Measurements from ENCODE around the gene MIOX.

The MIOX gene

GRCh38 chr22:50439871-50440331 is 46.8 kb upstream of the MIOX start:
- H3K4me1 ChIP-seq, result no peaks in the 10 kb centered on the region
- no peak overlapping the region for H3K4me3 ChIP-seq (ENCODE audit: low read depth, low read length)
- no peak overlapping the region for H3K27ac ChIP-seq
- H3K9me3 ChIP-seq (ENCODE audit: control insufficient read depth, low read length), result no peaks in the 10 kb centered on the region
- H3K36me3 ChIP-seq (ENCODE audit: control insufficient read depth, insufficient read depth, low read length), result no peaks in the 10 kb centered on the region
- H2AFZ ChIP-seq, result no peak overlapping the region
- no peaks in the 10 kb centered on the region for H3K27me3 ChIP-seq (ENCODE audit: control insufficient read depth, insufficient read depth, low read length)
- no peak overlapping the region for H3K4me2 ChIP-seq (ENCODE audit: low read length)
- no peak overlapping the region for H3K9ac ChIP-seq
- TF ChIP-seq CTCF (IDR thresholded peaks at IDR 0.05), result no peak
- no peaks in the 10 kb centered on the region for H3K79me2 ChIP-seq

GRCh38 chr22:50440544-50441249 is 46.0 kb upstream of the MIOX start:
- H2AFZ ChIP-seq, result no peak overlapping the region
- no peaks in the 10 kb centered on the region for H3K79me2 ChIP-seq
- no peaks in the 10 kb centered on the region for H3K4me1 ChIP-seq
- H3K27ac ChIP-seq, result no peak overlapping the region
- no peaks in the 10 kb centered on the region for H3K27me3 ChIP-seq (ENCODE audit: control insufficient read depth, insufficient read depth, low read length)
- no peak overlapping the region for H3K4me3 ChIP-seq (ENCODE audit: low read depth, low read length)
- H3K4me2 ChIP-seq (ENCODE audit: low read length), result no peak overlapping the region
- no peak overlapping the region for H3K9ac ChIP-seq
- no peak for TF ChIP-seq CTCF (IDR thresholded peaks at IDR 0.05)
- no peaks in the 10 kb centered on the region for H3K36me3 ChIP-seq (ENCODE audit: control insufficient read depth, insufficient read depth, low read length)
- no peaks in the 10 kb centered on the region for H3K9me3 ChIP-seq (ENCODE audit: control insufficient read depth, low read length)

- Histone ChIP-seq H3K79me2 (no peaks in the 10 kb centered on the region), H3K27ac (no peak overlapping the region), H2AFZ (no peak overlapping the region), H3K36me3 (ENCODE audit: control insufficient read depth, insufficient read depth, low read length) (no peaks in the 10 kb centered on the region), H3K9ac (no peak overlapping the region), H3K4me3 (ENCODE audit: low read depth, low read length) (no peak overlapping the region), H3K27me3 (ENCODE audit: control insufficient read depth, insufficient read depth, low read length) (no peaks in the 10 kb centered on the region), H3K4me2 (ENCODE audit: low read length) (no peak overlapping the region), H3K4me1 (no peaks in the 10 kb centered on the region), H3K9me3 (ENCODE audit: control insufficient read depth, low read length) (no peaks in the 10 kb centered on the region)
- TF ChIP-seq CTCF (IDR thresholded peaks at IDR 0.05), result no peak
These were observed 45.1 kb upstream of the MIOX start for GRCh38 chr22:50441428-50441993.

DNA sequence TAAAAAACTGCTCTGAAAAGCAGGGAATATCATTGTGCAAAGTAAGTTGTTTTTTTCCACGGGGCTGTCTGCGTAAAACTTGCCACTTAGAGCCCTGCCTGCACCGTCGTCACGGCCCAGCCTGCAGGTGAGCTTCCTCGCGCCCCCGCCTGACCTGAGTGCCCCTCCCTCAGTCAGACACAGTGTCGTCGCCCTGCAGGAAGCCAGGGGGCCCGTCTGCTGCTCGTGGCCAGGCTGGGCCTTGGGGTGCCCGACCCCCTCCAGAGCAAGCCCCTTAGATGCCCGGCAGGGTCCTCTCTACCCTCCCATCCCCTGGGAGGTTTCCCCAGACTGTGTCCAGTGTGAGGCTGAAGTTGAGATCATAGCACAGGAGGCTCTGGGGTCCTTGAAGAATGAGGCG is 43.5 kb upstream of the MIOX start:
- Histone ChIP-seq H3K4me2 (ENCODE audit: low read length) (no peak overlapping the region), H3K9me3 (ENCODE audit: control insufficient read depth, low read length) (no peaks in the 10 kb centered on the region), H3K4me1 (no peaks in the 10 kb centered on the region), H3K27ac (no peak overlapping the region), H2AFZ (no peak overlapping the region), H3K27me3 (ENCODE audit: control insufficient read depth, insufficient read depth, low read length) (no peaks in the 10 kb centered on the region), H3K4me3 (ENCODE audit: low read depth, low read length) (no peak overlapping the region), H3K9ac (no peak overlapping the region), H3K36me3 (ENCODE audit: control insufficient read depth, insufficient read depth, low read length) (no peaks in the 10 kb centered on the region), H3K79me2 (no peaks in the 10 kb centered on the region)
- TF ChIP-seq CTCF (IDR thresholded peaks at IDR 0.05), result no peak

Data from parathyroid adenoma (tissue), 2 donors.